T-helper 1 cell treated with Interleukin-12 subunit alpha and Interleukin-12 subunit beta and Interleukin-4 antibody, amounts not matched to agents 30 ng/mL and 1 ng/mL, for 36 hours (primary cell): ENCODE measurements around the gene FHOD3. TPM values are rescaled to one million over a fixed set of nuclear protein-coding genes. Genes with fewer than 3 reads are reported as not detected.
"Not testable (repeated sequence)": the region's sequence is repeated elsewhere in the genome, so short reads cannot be mapped to it uniquely, and the experiment has no call there.

ENCODE experiments used
- intact Hi-C: fragments of 100-400 bp; cut with micrococcal nuclease; formaldehyde crosslinking; loops from one replicate; pipeline ENCODE4 v1.15.1; 2024
- total RNA-seq: library from RNA; stranded (reverse); gene quantifications from 2 replicates; pipeline ENCODE4 v1.2.3, GENCODE V29; 2022

The FHOD3 gene
- total RNA-seq, 1 donor from 2014 or later, result not detected

DNA sequence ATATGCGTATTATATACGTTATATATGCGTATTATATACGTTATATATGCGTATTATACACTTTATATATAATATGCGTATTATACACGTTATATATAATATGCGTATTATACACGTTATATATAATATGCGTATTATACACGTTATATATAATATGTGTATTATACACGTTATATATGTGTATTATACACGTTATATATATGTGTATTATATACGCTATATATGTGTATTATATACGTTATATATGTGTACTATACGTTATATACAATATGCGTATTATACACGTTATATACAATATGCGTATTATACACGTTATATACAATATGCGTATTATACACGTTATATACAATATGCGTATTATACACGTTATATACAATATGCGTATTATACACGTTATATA lies 465.5 kb downstream of the FHOD3 start:
- intact Hi-C loops, result not testable (repeated sequence)

GRCh38 chr18:36766836-36767235 lies 469.3 kb downstream of the FHOD3 start:
- intact Hi-C loops, result no loop called here

GRCh38 chr18:36769172-36769571 lies 471.7 kb downstream of the FHOD3 start:
- intact Hi-C loops, result no loop called here

- intact Hi-C loops, result no loop called here
These were observed 472.2 kb downstream of the FHOD3 start for GRCh38 chr18:36769611-36770314.

GRCh38 chr18:36770315-36770946 lies 472.9 kb downstream of the FHOD3 start:
- intact Hi-C loops, result no loop called here

GRCh38 chr18:36771245-36771644 lies 473.7 kb downstream of the FHOD3 start:
- intact Hi-C loops, result no loop called here

GRCh38 chr18:36772241-36772723 lies 474.8 kb downstream of the FHOD3 start:
- intact Hi-C loops, result loop anchor here (1.0 kb wide), 1 partner anchor 37 kb away; no protein-coding TSS in a partner anchor

- intact Hi-C loops, result no loop called here
These were observed 477.9 kb downstream of the FHOD3 start for GRCh38 chr18:36775396-36775795.

GRCh38 chr18:36776650-36777049 lies 479.1 kb downstream of the FHOD3 start:
- intact Hi-C loops, result no loop called here

DNA sequence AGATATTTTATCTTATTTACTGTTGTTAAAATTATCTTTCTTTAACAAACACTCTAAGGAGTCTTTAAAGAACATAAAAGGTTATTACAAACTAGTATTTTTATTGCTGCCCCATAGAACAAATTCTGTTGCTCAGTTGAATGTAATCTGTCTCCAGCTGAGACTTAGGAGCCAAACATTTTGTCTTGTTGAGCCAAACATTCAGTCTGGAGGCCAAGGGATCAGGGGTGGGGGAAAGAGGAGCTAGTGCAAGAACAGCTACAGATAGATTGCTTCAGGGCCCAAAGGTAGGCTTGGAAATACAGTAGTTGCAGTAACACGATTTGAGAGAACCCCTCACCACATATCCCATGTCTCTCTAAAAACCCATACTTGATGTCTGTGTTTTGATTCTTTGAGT lies 480.1 kb downstream of the FHOD3 start:
- intact Hi-C loops, result no loop called here

DNA sequence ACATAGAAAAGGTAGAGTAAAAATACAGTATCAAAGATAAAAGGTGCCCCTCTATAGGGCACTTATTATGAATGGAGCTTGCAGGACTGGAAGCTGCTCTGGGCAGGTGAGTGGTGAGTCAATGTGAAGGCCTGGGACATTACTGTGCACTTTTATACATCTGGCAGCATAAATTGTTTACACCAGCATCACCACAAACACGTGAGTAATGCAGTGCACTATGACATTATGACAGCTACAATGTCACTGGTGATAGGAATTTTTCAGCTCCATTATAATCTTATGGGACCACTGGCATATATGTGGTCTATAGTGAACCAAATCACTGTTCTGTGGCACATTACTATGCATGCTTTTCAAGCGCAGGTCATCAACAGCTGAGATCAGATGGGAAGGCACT lies 483.2 kb downstream of the FHOD3 start:
- intact Hi-C loops, result no loop called here

DNA sequence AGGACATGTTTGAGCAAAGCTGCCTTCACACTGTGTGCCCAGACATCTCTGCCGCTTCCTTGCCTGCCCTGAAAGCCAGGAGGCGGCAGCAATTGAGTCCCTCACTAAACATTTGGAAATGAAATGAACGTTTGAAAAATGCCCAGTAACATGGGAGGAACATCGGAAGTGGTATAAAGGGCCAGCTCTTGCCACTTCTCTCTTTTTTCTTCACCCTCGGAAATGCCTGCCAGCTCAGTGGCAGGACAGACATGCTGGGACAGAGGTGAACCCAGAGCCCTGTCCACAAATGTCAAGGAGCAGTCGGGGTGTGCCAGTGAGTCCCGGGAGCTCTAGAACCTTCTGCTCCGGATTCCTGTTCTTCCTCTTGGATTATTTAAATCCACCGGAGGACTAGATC lies 485.2 kb downstream of the FHOD3 start:
- intact Hi-C loops, result no loop called here

GRCh38 chr18:36783792-36784191 lies 486.3 kb downstream of the FHOD3 start:
- intact Hi-C loops, result no loop called here

GRCh38 chr18:36786686-36787085 lies 489.2 kb downstream of the FHOD3 start:
- intact Hi-C loops, result no loop called here

DNA sequence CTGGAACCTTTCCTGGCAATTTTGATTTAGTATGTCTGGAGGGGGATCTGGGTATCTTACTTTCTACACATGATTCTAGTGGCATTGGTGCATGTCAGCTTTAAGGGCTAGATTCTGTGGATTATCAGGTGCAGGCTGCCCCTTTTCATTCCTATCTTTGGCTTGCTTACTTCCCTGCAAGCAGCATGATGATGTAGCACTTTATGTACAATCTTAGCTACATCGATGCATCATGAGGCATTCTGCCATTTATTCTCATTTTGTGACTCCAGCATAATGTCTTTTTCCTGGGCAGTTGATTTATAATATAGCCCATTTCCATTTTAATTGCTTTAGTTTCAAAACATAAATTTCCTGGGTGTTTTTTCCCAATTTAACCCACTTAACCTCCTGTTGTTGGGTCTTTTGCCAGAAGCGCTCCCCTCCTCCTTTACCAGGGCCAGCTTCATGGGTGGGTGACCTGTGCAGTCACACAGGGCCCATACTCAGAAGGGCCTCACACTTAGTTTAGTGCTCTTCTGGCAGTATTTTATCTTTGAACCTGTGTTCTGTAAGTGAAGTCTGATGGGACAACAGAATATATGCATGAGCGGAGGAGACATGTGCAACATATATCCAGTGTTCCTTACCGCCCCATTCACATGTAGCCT lies 495.2 kb downstream of the FHOD3 start:
- intact Hi-C loops, result no loop called here

GRCh38 chr18:36798738-36799473 lies 501.4 kb downstream of the FHOD3 start:
- intact Hi-C loops, result no loop called here

- intact Hi-C loops, result loop anchor here (5.0 kb wide), 2 partner anchors 343 to 523 kb away; no protein-coding TSS in a partner anchor
These were observed 507.6 kb downstream of the FHOD3 start for GRCh38 chr18:36805105-36805504.

DNA sequence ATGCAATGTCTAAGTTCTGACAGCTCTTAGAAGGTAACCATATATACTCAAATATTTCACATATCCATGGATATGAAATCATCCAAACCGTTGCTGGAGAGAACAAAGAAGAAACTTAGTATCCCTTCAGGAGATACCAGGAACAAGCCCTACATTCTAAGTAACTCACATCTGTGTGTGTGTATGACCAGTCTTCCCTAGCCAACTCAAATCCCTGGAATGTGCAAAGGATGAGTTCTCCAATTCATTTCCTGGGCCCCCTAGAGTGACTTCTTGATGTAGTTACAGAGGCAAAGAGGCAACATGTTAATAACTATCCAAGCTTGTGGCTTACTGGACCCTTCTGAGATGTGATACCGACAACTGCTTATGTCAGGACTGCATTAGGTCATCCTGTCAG lies 511.2 kb downstream of the FHOD3 start:
- intact Hi-C loops, result loop anchor here (1.0 to 5.0 kb wide), 7 partner anchors 21 to 1052 kb away; partner anchors contain the start of genes KIAA1328 and TPGS2

- intact Hi-C loops, result loop anchor here (1.0 to 5.0 kb wide), 7 partner anchors 20 to 1053 kb away; partner anchors contain the start of genes KIAA1328 and TPGS2
These were observed 512.3 kb downstream of the FHOD3 start for GRCh38 chr18:36809590-36810381.

DNA sequence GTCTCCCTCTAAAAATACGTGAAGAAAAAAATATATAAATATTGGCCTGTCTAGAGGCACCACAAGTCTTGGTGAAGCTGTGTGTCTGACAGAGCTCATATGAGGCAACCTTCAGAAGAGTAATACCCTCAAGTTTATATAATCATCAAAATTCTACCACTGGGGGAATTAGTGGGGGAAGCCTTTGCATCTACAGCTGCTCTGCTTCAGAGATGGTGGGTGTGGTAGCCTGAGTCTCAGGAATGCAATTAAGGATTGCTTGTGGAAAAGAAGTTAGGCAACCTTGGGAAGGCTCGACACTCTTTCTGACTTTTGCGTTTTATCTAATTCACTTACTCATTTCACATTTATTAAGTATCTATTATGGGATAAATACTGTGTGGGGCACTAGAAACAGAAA lies 513.9 kb downstream of the FHOD3 start:
- intact Hi-C loops, result no loop called here

- intact Hi-C loops, result no loop called here
These were observed 514.4 kb downstream of the FHOD3 start for GRCh38 chr18:36811955-36812354.
